Left renal pelvis (tissue), 4 donors: Measurements from ENCODE around the gene C1orf216. TPM values are rescaled to one million over a fixed set of nuclear protein-coding genes. Genes with fewer than 3 reads are reported as not detected.
"Not testable (repeated sequence)": the region's sequence is repeated elsewhere in the genome, so short reads cannot be mapped to it uniquely, and the experiment has no call there.

ENCODE experiments used
- DNase-seq, 4 donors: peaks; one replicate each; pipeline ENCODE4 v3.0.0-alpha.2; 2013; ENCODE audit warnings: low read depth in 4 of 4, low spot score in 3 of 4
- polyA plus RNA-seq, 4 donors: library from polyadenylated mRNA; unstranded; fragments of 120-200 nt; gene quantifications; one replicate each; pipeline ENCODE4 v1.2.1, GENCODE V29; 2013; ENCODE audit not compliant: insufficient read length in 4 of 4

Gene C1orf216
- polyA plus RNA-seq, 4 donors = 9.3 to 22.8 (median 9.7) TPM

GRCh38 chr1:35707601-35708440, 10.9 kb downstream of the C1orf216 start:
- no peak for DNase-seq

- no peak for DNase-seq
These were observed 11.7 kb downstream of the C1orf216 start for GRCh38 chr1:35706846-35707600.

- DNase-seq = no peak
These were observed 16.2 kb downstream of the C1orf216 start for GRCh38 chr1:35702508-35702907.

- DNase-seq = not testable (repeated sequence)
These were observed 19.5 kb downstream of the C1orf216 start for GRCh38 chr1:35699152-35699551.

DNA sequence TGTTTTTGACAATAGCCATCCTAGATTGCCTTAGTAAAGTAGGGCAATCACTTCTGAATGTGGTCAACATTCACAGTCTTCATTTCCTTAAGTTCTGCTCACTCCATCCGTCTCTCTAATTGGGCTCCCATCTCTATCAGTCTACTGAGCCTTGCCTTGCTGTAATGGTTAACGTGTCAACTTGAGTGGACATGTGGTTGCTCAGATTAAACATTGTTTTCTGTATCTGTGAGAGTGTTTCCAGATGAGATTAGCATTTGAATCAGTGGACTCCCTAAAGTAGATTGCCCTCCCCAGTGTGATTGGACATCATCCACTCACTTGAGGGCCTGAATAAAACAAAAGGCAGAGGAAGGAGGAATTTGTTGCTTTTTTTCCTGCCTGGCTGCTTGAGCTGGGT, 26.4 kb downstream of the C1orf216 start:
- no peak for DNase-seq

DNA sequence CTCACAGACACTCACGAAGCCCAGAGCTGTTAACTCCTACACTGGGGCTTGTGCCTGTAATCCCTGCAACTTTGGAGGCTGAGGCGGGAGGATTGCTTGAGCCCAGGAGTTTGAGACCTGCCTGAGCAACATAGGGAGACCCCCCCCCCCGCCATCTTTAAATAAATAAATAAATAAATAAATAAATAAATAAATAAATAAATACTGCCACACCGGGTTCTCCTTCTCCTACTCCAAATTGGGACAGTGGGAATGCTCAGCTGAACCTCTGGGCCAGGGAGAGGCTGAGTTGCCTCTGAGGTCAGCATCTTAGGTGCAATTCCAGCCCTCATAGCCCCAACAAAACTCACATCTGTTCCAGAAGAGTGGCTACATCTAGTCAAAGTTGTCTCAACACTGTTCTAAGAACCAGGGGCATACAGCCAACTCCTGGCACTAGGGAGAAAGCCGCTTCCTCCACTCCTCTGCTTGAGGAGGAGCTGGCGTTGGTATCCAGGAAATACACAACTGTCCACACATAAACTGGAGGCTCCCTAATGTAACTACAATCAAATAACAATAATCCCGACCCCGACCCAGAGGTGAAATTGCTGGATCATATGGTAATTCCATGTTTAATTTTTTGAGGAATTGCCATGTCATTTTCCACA, 27.0 kb downstream of the C1orf216 start:
- no peak for DNase-seq

- no peak for DNase-seq
These were observed 27.6 kb downstream of the C1orf216 start for GRCh38 chr1:35691080-35691479.

DNA sequence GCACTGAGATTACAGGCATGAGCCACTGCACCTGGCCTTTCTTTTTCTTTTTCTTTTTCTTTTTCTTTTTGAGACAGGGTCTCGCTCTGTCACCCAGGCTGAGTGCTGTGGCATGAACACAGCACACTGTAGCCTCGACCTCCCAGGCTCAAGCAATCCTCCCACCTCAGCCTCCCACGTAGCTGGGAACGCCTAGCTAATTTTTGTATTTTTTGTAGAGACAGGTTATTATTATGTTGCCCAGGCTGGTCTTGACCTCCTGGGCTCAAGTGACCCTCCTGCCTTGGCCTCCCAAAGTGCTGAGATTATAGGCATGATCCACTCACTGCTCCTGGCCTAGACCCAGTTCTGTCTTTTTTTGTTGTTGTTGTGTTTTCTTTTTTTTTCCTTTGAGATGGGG, 28.6 kb downstream of the C1orf216 start:
- not testable (repeated sequence) for DNase-seq

DNA sequence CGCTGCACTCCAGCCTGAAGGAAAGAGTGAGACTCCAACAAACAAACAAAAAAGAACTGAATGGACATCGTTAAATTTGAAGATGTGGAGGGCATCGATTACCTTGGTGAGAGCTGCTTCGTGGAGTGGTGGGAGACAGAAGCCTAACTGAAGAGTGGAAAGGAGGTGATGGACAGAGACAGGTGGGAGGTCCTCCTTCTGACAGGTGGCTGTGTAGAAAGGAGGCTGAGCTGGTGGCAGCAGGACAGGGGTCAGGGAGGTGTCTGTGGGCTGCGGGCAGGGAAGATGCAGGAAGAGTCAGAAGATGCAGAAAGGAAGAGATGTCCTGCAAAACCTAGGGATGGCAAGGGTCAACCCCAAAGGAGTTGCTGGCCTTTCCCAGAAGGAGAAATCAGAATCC, 30.5 kb downstream of the C1orf216 start:
- DNase-seq = no peak

DNA sequence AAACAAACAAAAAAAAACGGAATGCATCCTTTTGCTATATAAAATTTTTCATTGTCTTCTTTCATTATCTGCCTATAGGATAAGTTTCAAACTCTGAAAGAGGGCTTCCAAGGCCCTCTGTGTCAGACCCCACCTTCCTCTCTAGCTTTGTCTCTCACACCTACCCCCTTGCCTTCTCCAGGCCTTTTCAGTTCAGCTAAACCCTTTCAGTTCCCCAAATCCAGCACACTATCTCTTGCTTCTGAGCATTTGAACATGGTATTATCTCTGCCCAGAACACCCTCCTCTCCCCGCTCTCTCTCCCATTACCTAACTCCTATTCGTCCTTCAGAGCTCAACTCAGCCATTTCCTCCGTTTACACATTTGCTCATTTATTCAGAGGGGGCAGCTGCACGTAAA, 35.7 kb downstream of the C1orf216 start:
- DNase-seq = no peak

DNA sequence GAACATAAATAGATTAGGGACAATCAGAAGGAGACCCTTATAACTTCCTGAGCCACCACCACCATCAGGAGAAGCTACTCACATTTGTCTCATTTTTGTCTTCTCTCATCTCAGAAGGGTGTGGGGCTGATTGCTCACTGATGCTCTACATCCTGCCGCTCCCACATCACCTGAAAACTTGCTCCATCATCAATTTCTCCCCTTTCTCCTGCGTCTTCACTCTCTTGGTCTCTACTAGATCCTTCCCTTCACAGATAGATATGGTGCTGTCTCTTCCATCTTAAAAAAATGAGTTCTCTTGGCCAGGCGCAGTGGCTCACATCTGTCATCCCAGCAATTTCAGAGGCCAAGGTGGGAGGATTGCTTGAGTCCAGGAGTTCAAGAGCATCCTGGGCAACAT, 38.4 kb downstream of the C1orf216 start:
- DNase-seq = no peak

- no peak for DNase-seq
These were observed 42.9 kb downstream of the C1orf216 start for GRCh38 chr1:35675773-35676172.

DNA sequence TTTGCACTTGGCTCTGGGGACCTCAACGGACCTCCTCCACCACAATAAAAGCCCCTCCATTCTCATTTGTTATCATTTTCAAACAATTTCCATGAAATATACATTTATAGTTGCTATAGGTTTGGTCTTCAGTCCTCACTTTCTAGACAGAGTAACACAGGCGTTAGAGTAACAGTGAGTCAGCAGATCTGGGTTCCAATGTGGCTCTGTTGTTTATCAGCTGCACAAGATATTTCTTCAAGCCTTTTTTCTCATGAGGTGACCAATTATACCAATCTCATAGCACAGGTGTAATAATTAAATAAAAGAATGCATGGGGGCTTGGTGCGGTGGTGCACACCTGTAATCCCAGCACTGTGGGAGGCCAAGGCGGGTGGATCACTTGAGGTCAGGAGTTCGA, 44.6 kb downstream of the C1orf216 start:
- no peak for DNase-seq

DNA sequence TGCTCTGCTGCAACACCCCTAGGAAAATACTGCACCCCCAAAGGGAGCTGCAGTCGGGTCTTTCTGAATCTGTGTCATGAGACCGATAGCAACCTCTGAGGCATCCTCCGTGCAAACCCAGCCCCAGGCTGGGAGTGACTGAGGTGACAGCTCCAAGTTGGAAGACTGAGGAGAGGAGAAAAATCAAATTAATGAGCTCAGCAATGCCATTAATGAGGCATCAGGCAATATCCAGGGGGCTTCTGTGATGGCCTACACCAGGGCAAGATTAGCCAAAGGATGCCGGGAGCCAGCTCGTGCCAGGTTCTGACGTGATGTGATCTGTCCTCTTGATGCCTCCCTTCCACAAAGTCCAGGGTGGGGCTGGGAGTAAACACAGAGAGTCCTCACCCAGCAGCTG, 46.6 kb downstream of the C1orf216 start:
- no peak for DNase-seq

DNA sequence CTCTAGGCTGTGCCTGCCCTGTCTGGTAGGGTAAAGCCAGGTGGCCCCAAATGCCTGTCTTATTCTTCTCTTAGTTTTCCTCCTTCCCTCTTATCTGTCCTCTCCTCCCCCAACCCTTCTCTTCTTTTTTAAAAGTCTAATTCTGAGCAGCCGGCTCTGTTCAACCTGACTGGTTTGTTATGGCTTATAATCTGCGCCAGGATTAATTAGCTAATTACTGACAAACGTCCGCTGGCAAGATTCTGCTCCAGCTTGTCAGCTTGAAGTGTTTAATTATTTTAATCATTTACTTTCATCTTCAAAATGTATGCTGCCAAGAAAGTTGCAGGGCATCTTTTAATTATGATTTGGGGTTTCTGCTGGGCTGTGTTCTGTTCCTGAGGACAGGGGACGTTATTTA, 50.2 kb downstream of the C1orf216 start:
- no peak for DNase-seq

DNA sequence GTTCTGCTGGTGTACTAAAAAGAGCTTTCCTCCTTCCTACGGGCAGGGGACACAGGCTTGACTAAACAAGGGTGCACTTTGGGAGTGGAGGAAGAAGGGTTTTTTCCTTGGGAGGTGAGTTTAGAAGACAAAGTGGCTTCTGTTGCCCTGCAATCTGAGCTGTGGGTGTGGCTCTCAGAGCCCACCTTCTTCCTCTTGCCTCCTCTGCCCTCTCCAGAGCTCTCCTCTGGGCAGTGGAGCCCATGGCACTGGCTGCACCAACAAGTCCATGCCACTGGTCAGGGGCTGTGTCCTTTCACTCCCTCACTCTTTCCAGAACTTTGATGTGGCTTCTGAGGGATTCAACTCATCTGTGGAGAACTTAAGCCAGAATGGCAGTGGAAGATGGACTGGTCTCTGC, 51.8 kb downstream of the C1orf216 start:
- no peak for DNase-seq

DNA sequence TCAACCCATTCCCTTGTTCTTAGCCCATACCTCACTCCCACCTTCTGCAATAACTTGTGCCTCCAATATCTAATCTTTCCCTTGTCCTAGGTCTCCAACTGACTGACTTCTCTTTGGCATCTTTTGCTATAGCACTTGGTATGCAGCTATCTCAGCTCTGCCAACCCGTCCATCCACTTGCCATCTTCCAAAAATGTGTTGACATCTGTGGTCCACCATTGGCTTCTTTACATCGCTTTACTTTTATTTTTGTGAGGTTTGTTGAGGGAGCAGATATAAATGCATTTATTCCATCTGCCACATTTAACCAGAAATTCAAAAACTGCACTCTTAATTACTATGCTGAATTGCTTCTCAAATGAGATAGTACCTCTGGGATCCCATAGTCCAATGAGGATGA, 52.5 kb downstream of the C1orf216 start:
- DNase-seq = no peak
